ENCODE results near the gene MAST3. TPM values are rescaled to one million over a fixed set of nuclear protein-coding genes. Genes with fewer than 3 reads are reported as not detected.

Gene MAST3
- total RNA-seq, 1 experiment from 2014 or later = 11.5 TPM

DNA sequence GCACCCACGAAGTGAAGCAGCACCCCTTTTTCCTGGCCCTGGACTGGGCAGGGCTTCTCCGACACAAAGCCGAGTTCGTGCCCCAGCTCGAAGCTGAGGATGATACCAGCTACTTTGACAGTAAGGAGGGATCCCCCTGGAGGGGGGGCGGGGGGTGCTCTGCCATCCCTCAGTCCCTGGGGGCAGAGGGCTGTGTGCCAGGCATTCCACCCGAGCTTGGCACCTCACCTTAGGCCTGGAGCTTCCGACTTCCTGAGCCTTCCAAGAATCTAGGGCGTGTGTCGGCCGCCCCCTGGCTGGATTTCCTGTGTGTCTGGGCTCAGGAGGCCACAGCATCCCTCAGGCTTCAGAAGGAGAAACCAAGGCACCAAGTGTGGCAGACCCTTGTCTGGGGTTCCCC is 39.7 kb downstream of the MAST3 start:
- DNase-seq (ENCODE audit: low spot score) (no peak), ATAC-seq (no peak)
- ChIA-PET CTCF (interaction anchor here (1.9 to 2.0 kb wide), 2 partner anchors 24 kb away, joined by 4 to 7 read pairs; no protein-coding TSS in a partner anchor), POLR2A (no interaction called here)
- Mint-ChIP-seq H3K27ac (no peak overlapping the region), H3K4me1 (no peaks in the 10 kb centered on the region), H3K9me3 (peaks cover 3% of the 10 kb centered on the region), H3K4me3 (no peak overlapping the region), H3K27me3 (ENCODE audit: low read depth) (no peaks in the 10 kb centered on the region), H3K36me3 (peaks cover 28% of the 10 kb centered on the region)
- TF ChIP-seq MXD4 (CRISPR knock-in tag; IDR thresholded peaks at IDR 0.05; ENCODE audit: borderline replicate concordance) = no peak
- TF ChIP-seq, protein P1, sequence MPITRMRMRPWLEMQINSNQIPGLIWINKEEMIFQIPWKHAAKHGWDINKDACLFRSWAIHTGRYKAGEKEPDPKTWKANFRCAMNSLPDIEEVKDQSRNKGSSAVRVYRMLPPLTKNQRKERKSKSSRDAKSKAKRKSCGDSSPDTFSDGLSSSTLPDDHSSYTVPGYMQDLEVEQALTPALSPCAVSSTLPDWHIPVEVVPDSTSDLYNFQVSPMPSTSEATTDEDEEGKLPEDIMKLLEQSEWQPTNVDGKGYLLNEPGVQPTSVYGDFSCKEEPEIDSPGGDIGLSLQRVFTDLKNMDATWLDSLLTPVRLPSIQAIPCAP (CRISPR knock-in tag; IDR thresholded peaks at IDR 0.05) = no peak
- TF ChIP-seq, protein P2, sequence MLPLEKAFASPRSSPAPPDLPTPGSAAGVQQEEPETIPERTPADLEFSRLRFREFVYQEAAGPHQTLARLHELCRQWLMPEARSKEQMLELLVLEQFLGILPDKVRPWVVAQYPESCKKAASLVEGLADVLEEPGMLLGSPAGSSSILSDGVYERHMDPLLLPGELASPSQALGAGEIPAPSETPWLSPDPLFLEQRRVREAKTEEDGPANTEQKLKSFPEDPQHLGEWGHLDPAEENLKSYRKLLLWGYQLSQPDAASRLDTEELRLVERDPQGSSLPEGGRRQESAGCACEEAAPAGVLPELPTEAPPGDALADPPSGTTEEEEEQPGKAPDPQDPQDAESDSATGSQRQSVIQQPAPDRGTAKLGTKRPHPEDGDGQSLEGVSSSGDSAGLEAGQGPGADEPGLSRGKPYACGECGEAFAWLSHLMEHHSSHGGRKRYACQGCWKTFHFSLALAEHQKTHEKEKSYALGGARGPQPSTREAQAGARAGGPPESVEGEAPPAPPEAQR (CRISPR knock-in tag; IDR thresholded peaks at IDR 0.05) = no peak
- TF ChIP-seq, protein P3, sequence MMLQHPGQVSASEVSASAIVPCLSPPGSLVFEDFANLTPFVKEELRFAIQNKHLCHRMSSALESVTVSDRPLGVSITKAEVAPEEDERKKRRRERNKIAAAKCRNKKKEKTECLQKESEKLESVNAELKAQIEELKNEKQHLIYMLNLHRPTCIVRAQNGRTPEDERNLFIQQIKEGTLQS (CRISPR knock-in tag; conservative IDR thresholded peaks at IDR 0.05) = no peak
- TF ChIP-seq, protein P4, sequence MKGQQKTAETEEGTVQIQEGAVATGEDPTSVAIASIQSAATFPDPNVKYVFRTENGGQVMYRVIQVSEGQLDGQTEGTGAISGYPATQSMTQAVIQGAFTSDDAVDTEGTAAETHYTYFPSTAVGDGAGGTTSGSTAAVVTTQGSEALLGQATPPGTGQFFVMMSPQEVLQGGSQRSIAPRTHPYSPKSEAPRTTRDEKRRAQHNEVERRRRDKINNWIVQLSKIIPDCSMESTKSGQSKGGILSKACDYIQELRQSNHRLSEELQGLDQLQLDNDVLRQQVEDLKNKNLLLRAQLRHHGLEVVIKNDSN (CRISPR knock-in tag; IDR thresholded peaks at IDR 0.05) = no peak
- TF ChIP-seq, protein P5, sequence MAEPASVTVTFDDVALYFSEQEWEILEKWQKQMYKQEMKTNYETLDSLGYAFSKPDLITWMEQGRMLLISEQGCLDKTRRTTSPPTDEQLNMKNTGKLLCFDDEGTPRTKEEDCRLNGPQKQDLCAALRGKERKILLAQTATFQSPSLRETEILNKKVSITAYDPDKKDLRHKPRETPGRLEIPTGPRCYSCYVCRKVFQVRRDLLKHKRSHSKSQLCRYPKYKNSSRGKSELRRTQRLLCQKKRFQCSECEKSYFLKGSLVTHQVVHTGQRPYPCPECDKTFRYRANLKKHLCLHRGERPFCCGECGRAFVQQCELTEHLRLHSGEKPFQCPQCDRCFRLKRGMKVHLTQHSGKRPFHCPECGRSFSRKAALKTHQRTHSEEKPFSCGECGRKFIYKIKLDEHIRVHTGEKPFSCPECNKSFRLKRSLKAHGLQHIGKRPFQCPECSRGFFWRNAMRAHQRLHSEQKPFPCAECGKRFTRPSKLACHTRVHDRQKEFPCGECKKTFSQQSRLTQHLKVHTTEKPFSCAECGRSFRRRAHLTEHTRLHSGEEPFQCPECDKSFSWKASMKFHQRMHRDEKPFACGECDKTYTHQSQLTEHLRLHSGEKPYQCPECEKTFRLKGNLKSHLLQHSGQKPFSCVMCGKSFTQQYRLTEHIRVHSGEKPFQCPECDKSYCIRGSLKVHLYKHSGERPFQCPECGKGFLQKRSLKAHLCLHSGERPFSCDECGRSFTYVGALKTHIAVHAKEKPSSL (CRISPR knock-in tag; conservative IDR thresholded peaks at IDR 0.05) = no peak
- TF ChIP-seq, protein P6, sequence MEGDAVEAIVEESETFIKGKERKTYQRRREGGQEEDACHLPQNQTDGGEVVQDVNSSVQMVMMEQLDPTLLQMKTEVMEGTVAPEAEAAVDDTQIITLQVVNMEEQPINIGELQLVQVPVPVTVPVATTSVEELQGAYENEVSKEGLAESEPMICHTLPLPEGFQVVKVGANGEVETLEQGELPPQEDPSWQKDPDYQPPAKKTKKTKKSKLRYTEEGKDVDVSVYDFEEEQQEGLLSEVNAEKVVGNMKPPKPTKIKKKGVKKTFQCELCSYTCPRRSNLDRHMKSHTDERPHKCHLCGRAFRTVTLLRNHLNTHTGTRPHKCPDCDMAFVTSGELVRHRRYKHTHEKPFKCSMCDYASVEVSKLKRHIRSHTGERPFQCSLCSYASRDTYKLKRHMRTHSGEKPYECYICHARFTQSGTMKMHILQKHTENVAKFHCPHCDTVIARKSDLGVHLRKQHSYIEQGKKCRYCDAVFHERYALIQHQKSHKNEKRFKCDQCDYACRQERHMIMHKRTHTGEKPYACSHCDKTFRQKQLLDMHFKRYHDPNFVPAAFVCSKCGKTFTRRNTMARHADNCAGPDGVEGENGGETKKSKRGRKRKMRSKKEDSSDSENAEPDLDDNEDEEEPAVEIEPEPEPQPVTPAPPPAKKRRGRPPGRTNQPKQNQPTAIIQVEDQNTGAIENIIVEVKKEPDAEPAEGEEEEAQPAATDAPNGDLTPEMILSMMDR (IDR thresholded peaks at IDR 0.05) = no peak
- TF ChIP-seq, protein P7, sequence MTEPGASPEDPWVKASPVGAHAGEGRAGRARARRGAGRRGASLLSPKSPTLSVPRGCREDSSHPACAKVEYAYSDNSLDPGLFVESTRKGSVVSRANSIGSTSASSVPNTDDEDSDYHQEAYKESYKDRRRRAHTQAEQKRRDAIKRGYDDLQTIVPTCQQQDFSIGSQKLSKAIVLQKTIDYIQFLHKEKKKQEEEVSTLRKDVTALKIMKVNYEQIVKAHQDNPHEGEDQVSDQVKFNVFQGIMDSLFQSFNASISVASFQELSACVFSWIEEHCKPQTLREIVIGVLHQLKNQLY (CRISPR knock-in tag; IDR thresholded peaks at IDR 0.05) = no peak
- TF ChIP-seq, protein P8, sequence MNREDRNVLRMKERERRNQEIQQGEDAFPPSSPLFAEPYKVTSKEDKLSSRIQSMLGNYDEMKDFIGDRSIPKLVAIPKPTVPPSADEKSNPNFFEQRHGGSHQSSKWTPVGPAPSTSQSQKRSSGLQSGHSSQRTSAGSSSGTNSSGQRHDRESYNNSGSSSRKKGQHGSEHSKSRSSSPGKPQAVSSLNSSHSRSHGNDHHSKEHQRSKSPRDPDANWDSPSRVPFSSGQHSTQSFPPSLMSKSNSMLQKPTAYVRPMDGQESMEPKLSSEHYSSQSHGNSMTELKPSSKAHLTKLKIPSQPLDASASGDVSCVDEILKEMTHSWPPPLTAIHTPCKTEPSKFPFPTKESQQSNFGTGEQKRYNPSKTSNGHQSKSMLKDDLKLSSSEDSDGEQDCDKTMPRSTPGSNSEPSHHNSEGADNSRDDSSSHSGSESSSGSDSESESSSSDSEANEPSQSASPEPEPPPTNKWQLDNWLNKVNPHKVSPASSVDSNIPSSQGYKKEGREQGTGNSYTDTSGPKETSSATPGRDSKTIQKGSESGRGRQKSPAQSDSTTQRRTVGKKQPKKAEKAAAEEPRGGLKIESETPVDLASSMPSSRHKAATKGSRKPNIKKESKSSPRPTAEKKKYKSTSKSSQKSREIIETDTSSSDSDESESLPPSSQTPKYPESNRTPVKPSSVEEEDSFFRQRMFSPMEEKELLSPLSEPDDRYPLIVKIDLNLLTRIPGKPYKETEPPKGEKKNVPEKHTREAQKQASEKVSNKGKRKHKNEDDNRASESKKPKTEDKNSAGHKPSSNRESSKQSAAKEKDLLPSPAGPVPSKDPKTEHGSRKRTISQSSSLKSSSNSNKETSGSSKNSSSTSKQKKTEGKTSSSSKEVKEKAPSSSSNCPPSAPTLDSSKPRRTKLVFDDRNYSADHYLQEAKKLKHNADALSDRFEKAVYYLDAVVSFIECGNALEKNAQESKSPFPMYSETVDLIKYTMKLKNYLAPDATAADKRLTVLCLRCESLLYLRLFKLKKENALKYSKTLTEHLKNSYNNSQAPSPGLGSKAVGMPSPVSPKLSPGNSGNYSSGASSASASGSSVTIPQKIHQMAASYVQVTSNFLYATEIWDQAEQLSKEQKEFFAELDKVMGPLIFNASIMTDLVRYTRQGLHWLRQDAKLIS (CRISPR knock-in tag; IDR thresholded peaks at IDR 0.05; ENCODE audit: borderline replicate concordance) = no peak
- TF ChIP-seq FOXK1 (CRISPR knock-in tag; IDR thresholded peaks at IDR 0.05) = no peak

DNA sequence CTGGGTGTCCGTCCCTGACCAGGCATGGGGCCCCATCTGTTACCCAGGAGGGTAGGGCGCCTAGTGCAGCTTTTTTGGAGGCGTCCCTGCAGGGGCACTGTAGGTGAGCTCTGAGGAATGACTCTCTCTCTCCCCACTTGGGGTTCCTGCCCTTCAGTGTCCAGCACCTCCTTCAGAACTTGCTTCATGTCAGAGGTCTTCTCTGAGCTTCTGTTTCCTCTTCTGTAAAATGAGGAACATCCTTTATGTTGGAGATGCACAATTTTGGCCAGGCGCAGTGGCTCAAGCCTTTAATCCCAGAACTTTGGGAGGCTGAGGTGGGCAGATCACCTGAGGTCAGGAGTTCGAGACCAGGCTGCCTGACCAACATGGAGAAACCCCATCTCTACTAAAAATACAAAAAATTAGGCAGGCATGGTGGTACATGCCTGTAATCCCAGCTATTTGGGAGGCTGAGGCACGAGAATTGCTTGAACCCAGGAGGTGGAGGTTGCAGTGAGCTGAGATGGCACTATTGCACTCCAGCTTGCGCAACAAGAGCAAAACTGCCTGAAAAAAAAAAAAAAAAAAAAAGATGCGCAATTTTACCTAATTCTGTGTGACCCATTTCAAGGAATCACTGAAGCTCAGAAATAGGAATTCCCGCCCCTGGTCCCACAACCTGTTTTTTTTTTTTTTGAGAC is 40.2 kb downstream of the MAST3 start:
- no peak for ATAC-seq
- POLR2A ChIA-PET = no interaction called here
- no peak for TF ChIP-seq FOXP1 (CRISPR knock-in tag; IDR thresholded peaks at IDR 0.05; ENCODE audit: borderline replicate concordance)
- no peak for TF ChIP-seq ELF4 (CRISPR knock-in tag; IDR thresholded peaks at IDR 0.05; ENCODE audit: low read depth)
- TF ChIP-seq, protein P9, sequence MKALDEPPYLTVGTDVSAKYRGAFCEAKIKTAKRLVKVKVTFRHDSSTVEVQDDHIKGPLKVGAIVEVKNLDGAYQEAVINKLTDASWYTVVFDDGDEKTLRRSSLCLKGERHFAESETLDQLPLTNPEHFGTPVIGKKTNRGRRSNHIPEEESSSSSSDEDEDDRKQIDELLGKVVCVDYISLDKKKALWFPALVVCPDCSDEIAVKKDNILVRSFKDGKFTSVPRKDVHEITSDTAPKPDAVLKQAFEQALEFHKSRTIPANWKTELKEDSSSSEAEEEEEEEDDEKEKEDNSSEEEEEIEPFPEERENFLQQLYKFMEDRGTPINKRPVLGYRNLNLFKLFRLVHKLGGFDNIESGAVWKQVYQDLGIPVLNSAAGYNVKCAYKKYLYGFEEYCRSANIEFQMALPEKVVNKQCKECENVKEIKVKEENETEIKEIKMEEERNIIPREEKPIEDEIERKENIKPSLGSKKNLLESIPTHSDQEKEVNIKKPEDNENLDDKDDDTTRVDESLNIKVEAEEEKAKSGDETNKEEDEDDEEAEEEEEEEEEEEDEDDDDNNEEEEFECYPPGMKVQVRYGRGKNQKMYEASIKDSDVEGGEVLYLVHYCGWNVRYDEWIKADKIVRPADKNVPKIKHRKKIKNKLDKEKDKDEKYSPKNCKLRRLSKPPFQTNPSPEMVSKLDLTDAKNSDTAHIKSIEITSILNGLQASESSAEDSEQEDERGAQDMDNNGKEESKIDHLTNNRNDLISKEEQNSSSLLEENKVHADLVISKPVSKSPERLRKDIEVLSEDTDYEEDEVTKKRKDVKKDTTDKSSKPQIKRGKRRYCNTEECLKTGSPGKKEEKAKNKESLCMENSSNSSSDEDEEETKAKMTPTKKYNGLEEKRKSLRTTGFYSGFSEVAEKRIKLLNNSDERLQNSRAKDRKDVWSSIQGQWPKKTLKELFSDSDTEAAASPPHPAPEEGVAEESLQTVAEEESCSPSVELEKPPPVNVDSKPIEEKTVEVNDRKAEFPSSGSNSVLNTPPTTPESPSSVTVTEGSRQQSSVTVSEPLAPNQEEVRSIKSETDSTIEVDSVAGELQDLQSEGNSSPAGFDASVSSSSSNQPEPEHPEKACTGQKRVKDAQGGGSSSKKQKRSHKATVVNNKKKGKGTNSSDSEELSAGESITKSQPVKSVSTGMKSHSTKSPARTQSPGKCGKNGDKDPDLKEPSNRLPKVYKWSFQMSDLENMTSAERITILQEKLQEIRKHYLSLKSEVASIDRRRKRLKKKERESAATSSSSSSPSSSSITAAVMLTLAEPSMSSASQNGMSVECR (CRISPR knock-in tag; IDR thresholded peaks at IDR 0.05; ENCODE audit: borderline replicate concordance) = no peak

More for the DNA sequence above, 40.2 kb downstream of the MAST3 start:
- Mint-ChIP-seq H3K4me1 (no peaks in the 10 kb centered on the region), H3K36me3 (peaks cover 24% of the 10 kb centered on the region), H3K9me3 (peaks cover 3% of the 10 kb centered on the region), H3K27me3 (ENCODE audit: low read depth) (no peaks in the 10 kb centered on the region), H3K27ac (no peak overlapping the region), H3K4me3 (no peak overlapping the region)
- CTCF ChIA-PET = interaction anchor here (0.6 to 2.0 kb wide), 3 partner anchors 24 to 29 kb away, joined by 3 to 7 read pairs (median 4); no protein-coding TSS in a partner anchor
- no peak for DNase-seq (ENCODE audit: low spot score)

All from WTC11 (cell line).